ENCODE results near the gene SIK3.

DNA sequence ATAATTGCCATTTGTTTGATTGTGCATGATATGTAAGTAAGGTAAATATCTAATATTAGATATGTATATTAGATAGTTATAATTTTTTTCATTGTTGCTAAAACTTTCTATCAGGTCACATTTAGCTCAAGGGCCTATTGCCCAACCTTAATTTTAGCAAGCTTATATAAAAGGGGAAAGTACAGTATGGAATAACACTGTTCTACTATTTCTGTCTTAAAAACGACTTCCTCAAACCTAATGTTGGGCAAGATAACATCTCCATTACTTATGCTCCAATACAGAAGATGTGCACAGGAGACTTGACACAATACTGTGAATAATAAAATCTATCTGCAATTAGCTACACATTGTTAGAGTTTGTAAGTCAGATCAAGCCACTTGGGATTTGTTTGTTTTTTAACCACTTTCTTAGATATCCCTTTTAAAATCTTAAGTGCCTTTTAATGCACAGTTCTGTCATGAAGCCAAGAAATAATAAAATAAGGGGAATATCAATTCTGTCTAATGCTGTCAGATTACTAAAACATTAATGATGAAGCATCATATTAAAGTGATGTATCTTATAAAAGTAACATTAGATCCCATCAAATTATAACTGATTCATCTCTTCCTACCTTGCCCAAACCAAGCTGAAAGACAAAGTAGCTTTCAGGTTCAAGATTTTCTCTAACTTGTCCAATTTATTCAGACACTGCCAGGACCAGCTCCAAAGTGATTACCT lies 98.1 kb downstream of the SIK3 start:
- TF ChIP-seq, protein P1, sequence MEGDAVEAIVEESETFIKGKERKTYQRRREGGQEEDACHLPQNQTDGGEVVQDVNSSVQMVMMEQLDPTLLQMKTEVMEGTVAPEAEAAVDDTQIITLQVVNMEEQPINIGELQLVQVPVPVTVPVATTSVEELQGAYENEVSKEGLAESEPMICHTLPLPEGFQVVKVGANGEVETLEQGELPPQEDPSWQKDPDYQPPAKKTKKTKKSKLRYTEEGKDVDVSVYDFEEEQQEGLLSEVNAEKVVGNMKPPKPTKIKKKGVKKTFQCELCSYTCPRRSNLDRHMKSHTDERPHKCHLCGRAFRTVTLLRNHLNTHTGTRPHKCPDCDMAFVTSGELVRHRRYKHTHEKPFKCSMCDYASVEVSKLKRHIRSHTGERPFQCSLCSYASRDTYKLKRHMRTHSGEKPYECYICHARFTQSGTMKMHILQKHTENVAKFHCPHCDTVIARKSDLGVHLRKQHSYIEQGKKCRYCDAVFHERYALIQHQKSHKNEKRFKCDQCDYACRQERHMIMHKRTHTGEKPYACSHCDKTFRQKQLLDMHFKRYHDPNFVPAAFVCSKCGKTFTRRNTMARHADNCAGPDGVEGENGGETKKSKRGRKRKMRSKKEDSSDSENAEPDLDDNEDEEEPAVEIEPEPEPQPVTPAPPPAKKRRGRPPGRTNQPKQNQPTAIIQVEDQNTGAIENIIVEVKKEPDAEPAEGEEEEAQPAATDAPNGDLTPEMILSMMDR (IDR thresholded peaks at IDR 0.05), result no peak
- TF ChIP-seq SIN3A (IDR thresholded peaks at IDR 0.05; ENCODE audit: borderline replicate concordance, low read depth, low read length) (no peak), ELF1 (IDR thresholded peaks at IDR 0.05) (no peak), EZH2phosphoT487 (IDR thresholded peaks at IDR 0.05; ENCODE audit: borderline replicate concordance, low read depth) (no peak), RAD21 (IDR thresholded peaks at IDR 0.05; ENCODE audit: low read length) (no peak), RFX5 (IDR thresholded peaks at IDR 0.05; ENCODE audit: low read length) (no peak), FOXJ3 (CRISPR knock-in tag; IDR thresholded peaks at IDR 0.05) (no peak)
